Ishikawa (cell line): ENCODE measurements around the gene TARDBP.

Source experiments
- CEBPB ChIP-seq: IDR thresholded peaks from 2 replicates; pipeline ENCODE4 v1.6.1; 2012
- CREB1 ChIP-seq: IDR thresholded peaks from 2 replicates; pipeline ENCODE4 v1.6.1; 2012; ENCODE audit warnings: low read depth
- EGR1 ChIP-seq: IDR thresholded peaks from 2 replicates; pipeline ENCODE4 v1.6.1; 2012
- EP300 ChIP-seq: IDR thresholded peaks from 2 replicates; pipeline ENCODE4 v1.6.1; 2012; ENCODE audit warnings: borderline replicate concordance
- FOXM1 ChIP-seq: IDR thresholded peaks from 2 replicates; pipeline ENCODE4 v1.6.1; 2012; ENCODE audit warnings: low read depth, borderline replicate concordance
- NFIC ChIP-seq: IDR thresholded peaks from 2 replicates; pipeline ENCODE4 v1.6.1; 2012
- RAD21 ChIP-seq: IDR thresholded peaks from 2 replicates; pipeline ENCODE4 v1.6.1; 2012; ENCODE audit warnings: low read depth
- TAF1 ChIP-seq: IDR thresholded peaks from 2 replicates; pipeline ENCODE4 v1.6.1; 2012; ENCODE audit warnings: low read depth, mild to moderate bottlenecking
- TCF12 ChIP-seq: IDR thresholded peaks from 2 replicates; pipeline ENCODE4 v1.6.1; 2012; ENCODE audit warnings: low read depth
- TEAD4 ChIP-seq: IDR thresholded peaks from 2 replicates; pipeline ENCODE4 v1.6.1; 2012
- YY1 ChIP-seq: IDR thresholded peaks from 2 replicates; pipeline ENCODE4 v1.6.1; 2012; ENCODE audit warnings: low read depth
- ZBTB7A ChIP-seq: IDR thresholded peaks from 2 replicates; pipeline ENCODE4 v1.6.1; 2012; ENCODE audit warnings: low read depth
- TF ChIP-seq, protein P1 (sequence below): IDR thresholded peaks from 2 replicates; pipeline ENCODE4 v1.6.1; 2012
- TF ChIP-seq, protein P2 (sequence below): IDR thresholded peaks from 2 replicates; pipeline ENCODE4 v1.6.1; 2012
- TF ChIP-seq, protein P3 (sequence below): IDR thresholded peaks from 2 replicates; pipeline ENCODE4 v1.6.1; 2012; ENCODE audit warnings: low read depth, mild to moderate bottlenecking

TARDBP gene

DNA sequence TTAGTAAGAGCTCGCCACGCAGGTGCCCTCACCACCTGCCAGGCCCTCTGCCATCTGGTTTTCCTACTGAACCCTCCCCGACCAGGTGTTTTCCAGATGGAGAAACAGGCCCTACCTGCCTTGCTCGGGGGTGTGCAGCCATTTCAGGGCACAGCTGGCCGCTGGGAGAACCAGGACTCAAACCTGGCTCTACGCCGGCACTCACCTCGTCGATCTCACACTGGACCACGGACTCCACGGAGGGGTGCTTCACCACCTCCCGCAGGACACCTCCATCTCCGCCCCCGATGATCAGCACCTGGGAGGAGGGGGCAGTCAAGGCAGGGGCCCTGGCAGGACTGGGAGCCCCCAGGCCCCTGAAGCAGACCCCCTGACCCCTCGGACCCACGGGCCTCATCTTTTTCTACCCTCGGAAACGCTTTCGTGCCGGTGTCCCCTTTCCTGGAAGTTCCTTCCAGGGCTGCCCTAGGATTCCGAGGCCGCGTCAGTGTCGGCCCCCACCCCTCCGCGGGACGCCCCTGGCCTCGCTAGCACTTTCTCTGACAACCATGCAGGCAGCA is 46.2 kb downstream of the TARDBP start:
- TF ChIP-seq EP300 (no peak), ZBTB7A (0 out of 2 replicates have a peak, but pooled peaks have one; percentile 1), TCF12 (no peak), YY1 (no peak), FOXM1 (no peak), CREB1 (no peak)
- TF ChIP-seq, protein P1, sequence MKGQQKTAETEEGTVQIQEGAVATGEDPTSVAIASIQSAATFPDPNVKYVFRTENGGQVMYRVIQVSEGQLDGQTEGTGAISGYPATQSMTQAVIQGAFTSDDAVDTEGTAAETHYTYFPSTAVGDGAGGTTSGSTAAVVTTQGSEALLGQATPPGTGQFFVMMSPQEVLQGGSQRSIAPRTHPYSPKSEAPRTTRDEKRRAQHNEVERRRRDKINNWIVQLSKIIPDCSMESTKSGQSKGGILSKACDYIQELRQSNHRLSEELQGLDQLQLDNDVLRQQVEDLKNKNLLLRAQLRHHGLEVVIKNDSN = no peak

DNA sequence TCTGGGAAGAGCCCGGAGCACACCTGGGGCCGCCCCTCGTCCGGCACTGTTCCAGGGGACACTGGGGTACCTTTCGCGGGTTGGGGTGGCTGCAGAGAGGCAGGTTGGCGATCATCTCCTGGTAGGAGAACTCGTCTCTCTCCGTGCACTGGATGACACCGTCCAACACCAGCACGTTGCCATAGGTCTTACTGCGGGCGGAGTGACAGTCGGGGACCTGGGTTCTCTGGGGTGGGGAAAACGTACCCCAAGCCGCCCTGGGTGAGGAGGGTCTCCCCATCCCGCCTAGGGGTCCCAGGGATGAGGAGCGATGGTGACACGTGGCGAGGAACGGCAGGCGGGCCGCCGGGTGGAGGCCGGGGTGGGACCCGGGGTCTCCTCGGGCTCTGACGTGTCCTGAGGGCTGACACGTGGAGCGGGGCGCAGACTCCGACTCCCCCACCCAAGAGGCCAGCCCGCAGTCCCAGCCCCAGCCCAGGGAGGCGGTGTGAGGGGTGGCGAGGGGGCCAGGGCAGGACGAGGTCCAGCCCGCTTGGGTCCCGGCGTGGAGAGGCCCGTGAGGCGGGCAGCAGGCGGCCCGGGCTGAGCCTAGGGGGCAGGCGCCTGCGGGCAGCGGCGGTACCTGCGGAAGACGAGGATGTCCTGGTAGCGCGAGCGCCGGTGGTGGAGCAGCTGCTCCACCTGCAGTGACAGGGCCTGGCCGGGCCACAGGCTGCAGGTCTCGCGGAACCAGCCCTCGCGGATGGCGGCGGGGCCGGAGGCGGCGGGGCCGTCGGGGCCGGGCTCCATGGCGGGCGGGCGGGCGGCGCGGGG is 46.9 kb downstream of the TARDBP start:
- TF ChIP-seq EGR1 = no peak
- TF ChIP-seq, protein P2, sequence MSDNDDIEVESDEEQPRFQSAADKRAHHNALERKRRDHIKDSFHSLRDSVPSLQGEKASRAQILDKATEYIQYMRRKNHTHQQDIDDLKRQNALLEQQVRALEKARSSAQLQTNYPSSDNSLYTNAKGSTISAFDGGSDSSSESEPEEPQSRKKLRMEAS = peak; percentile 73
- TF ChIP-seq ZBTB7A = peak; percentile 72; the same call in 1 of the 2 replicates
- TF ChIP-seq, protein P3, sequence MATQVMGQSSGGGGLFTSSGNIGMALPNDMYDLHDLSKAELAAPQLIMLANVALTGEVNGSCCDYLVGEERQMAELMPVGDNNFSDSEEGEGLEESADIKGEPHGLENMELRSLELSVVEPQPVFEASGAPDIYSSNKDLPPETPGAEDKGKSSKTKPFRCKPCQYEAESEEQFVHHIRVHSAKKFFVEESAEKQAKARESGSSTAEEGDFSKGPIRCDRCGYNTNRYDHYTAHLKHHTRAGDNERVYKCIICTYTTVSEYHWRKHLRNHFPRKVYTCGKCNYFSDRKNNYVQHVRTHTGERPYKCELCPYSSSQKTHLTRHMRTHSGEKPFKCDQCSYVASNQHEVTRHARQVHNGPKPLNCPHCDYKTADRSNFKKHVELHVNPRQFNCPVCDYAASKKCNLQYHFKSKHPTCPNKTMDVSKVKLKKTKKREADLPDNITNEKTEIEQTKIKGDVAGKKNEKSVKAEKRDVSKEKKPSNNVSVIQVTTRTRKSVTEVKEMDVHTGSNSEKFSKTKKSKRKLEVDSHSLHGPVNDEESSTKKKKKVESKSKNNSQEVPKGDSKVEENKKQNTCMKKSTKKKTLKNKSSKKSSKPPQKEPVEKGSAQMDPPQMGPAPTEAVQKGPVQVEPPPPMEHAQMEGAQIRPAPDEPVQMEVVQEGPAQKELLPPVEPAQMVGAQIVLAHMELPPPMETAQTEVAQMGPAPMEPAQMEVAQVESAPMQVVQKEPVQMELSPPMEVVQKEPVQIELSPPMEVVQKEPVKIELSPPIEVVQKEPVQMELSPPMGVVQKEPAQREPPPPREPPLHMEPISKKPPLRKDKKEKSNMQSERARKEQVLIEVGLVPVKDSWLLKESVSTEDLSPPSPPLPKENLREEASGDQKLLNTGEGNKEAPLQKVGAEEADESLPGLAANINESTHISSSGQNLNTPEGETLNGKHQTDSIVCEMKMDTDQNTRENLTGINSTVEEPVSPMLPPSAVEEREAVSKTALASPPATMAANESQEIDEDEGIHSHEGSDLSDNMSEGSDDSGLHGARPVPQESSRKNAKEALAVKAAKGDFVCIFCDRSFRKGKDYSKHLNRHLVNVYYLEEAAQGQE = no peak

DNA sequence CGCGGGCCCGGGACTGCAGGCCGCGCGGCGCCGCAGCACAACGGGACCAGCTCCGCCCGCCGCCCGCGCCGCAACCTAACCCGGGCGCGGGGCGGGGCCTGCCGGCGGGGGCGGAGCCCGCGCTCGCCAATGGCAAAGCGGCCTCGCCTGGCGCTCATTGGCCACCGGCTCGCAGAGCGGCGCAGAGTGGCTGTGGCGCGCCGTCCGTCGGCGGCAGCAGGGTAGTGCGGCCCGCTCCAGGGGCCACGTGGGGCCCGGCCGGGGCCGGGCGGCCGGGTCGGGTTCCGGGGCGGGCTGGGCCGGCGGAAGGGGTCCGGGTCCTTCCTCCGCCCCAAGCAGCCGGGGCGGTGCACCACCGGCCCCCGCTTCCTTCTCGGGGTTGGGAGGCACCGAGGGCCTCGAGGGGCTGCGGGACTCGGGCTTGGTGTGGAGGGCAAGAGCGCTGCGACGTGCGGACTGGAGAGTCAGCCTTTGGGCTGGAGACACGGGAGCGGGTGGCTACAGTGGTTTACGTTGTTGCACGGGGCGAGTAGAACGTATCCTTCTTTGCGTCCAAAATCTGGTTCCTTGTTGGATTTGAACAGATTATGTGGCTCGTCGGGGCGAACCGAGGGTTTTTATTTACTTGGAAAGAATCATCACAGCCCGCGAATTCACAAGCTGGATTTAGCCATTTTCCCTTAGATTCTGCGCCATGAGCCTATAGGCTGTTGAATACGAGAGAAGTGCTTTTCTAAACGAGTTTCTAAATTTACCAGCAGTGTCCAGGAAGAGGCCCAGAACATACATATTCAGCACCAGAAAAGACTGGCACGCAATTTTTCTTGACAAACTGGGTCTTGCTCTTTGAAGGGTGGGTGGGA is 47.7 kb downstream of the TARDBP start, which contains the start of gene SRM:
TSS of gene SRM (minus strand) at position 51 of the 863 bp plus-strand sequence. CDS start 75 bp downstream, outside the sequence.
- TF ChIP-seq, protein P1 = peak; percentile 84
- TF ChIP-seq YY1 (peak; percentile 53; the same call in 1 of the 2 replicates), CREB1 (no peak), FOXM1 (no peak), NFIC (no peak), RAD21 (no peak), EGR1 (no peak), ZBTB7A (no peak), TEAD4 (no peak), CEBPB (no peak), EP300 (no peak), TCF12 (no peak), TAF1 (peak; percentile 22; the same call in 1 of the 2 replicates)
- TF ChIP-seq, protein P2 = peak; percentile 81
- TF ChIP-seq, protein P3 = no peak

DNA sequence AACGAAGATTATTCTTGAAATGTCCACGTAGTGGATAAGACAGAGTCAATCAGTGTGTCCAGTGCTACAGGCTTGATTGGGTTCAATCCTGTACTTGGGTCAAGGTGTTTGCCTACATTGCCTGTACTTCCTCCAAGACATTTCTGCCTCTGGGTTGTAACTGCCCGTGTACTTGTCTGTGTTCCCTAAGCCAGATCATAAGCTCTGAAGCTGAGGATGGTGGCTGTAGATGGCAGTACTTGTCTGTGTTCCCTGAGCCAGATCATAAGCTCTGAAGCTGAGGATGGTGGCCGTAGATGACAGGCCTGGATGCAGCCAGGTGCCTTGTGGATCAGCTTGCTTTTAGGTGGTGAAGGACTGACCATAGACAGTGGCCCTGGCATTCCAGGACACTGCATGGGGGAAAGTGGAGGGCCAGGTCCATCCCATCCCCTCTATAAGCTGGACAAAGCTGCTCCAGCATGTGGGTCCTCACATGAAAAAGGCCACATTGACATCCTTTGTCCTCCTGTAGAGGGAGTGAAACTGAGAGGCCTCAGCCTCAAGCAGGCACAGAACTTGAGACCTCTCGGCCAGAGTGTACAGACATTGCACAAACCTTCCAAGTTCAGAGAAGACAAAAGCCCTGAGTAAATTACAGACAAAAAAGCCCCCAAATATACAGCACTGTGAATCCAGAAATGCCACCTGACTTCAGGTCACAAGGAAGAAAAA is 49.4 kb downstream of the TARDBP start:
- TF ChIP-seq YY1 = no peak

DNA sequence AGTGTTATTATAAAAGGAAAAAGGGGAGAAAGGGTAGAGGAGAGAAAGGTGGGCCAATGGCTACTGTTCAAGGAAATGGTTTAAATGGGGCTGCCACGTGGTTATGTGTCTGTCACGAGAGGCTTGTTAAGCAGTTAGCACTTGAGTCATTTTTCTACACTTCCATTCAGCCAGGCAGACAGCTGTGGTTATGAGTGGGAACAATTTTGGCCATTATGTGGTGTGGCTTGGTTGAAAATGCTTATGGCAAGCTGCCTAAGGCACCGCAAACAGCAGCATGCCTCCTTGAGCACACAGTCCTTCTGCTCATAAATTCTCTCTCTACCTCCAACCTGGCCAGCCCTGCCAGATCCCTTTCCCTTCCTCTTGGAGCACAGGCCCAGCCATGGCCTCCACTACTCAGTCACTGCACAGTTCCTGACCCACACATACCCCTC is 50.5 kb downstream of the TARDBP start:
- TF ChIP-seq, protein P3 = no peak
- TF ChIP-seq ZBTB7A = no peak
- TF ChIP-seq TCF12 = no peak
- no peak for TF ChIP-seq TAF1
- TF ChIP-seq EP300 = no peak
- no peak for TF ChIP-seq YY1
- TF ChIP-seq, protein P2 = no peak
- TF ChIP-seq, protein P1 = no peak
- no peak for TF ChIP-seq FOXM1
- TF ChIP-seq EGR1 = no peak
- no peak for TF ChIP-seq NFIC
- no peak for TF ChIP-seq CEBPB
- TF ChIP-seq TEAD4 = no peak
- TF ChIP-seq RAD21 = no peak
